NCI-H2227 treated with DMSO at 0.1 percent for 48 hours (cell line): Measurements from ENCODE around the gene SGPL1.
A peak's percentile ranks its signal among the peaks of the same experiment; 100 is the strongest.
"Not testable (repeated sequence)": the region's sequence is repeated elsewhere in the genome, so short reads cannot be mapped to it uniquely, and the experiment has no call there.

Experiments used
- DNase-seq: peaks from one replicate; lab custom pipeline; 2025; lab: John Stamatoyannopoulos, UW

Gene SGPL1

GRCh38 chr10:70906953-70907636 is 91.3 kb downstream of the SGPL1 start:
- no peak for DNase-seq

GRCh38 chr10:70907637-70908405 is 92.1 kb downstream of the SGPL1 start:
- no peak for DNase-seq

- no peak for DNase-seq
Measured at GRCh38 chr10:70908406-70909296, 92.9 kb downstream of the SGPL1 start.

- no peak for DNase-seq
Measured at GRCh38 chr10:70909326-70909935, 93.7 kb downstream of the SGPL1 start.

GRCh38 chr10:70910486-70911341 is 95.0 kb downstream of the SGPL1 start:
- DNase-seq = no peak

- DNase-seq = no peak
Measured at GRCh38 chr10:70911386-70911785, 95.6 kb downstream of the SGPL1 start.

- DNase-seq = no peak
Measured at GRCh38 chr10:70912556-70912955, 96.8 kb downstream of the SGPL1 start.

GRCh38 chr10:70913191-70913892 is 97.6 kb downstream of the SGPL1 start:
- no peak for DNase-seq

GRCh38 chr10:70913893-70914240 is 98.1 kb downstream of the SGPL1 start:
- no peak for DNase-seq

GRCh38 chr10:70914316-70914864 is 98.6 kb downstream of the SGPL1 start:
- no peak for DNase-seq

- no peak for DNase-seq
Measured at GRCh38 chr10:70915206-70915605, 99.5 kb downstream of the SGPL1 start.

- no peak for DNase-seq
Measured at GRCh38 chr10:70915806-70916205, 100.1 kb downstream of the SGPL1 start.

- DNase-seq = no peak
Measured at GRCh38 chr10:70916241-70916640, 100.5 kb downstream of the SGPL1 start.

- no peak for DNase-seq
Measured at GRCh38 chr10:70917226-70917625, 101.5 kb downstream of the SGPL1 start.

GRCh38 chr10:70917635-70918034 is 101.9 kb downstream of the SGPL1 start:
- no peak for DNase-seq

GRCh38 chr10:70918851-70919530 is 103.2 kb downstream of the SGPL1 start:
- peak; percentile 1 for DNase-seq

GRCh38 chr10:70919906-70920305 is 104.2 kb downstream of the SGPL1 start:
- not testable (repeated sequence) for DNase-seq

- DNase-seq = no peak
Measured at GRCh38 chr10:70920519-70920918, 104.8 kb downstream of the SGPL1 start.

GRCh38 chr10:70921285-70921684 is 105.5 kb downstream of the SGPL1 start:
- DNase-seq = no peak

- no peak for DNase-seq
Measured at GRCh38 chr10:70923696-70924095, 107.9 kb downstream of the SGPL1 start.
